Lower lobe of right lung (tissue), 2 donors: Measurements from ENCODE around the gene CTAGE4. TPM values are rescaled to one million over a fixed set of nuclear protein-coding genes. Genes with fewer than 3 reads are reported as not detected.
"Not testable (repeated sequence)": the region's sequence is repeated elsewhere in the genome, so short reads cannot be mapped to it uniquely, and the experiment has no call there.

ENCODE experiments used
- ATAC-seq, 2 donors: fragments of 200-7000 bp; cut with Tn5 transposase; one replicate each; pipeline ENCODE4 v1.9.1; 2020 to 2022; ENCODE audit warnings: mild to moderate bottlenecking in 2 of 2, moderate library complexity in 2 of 2
- DNase-seq: peaks from one replicate; pipeline ENCODE4 v3.0.0-alpha.2; 2020
- H3K27ac ChIP-seq: fragments of 200-600 bp; one replicate; pipeline ENCODE4 v1.8.0; 2022
- H3K27me3 ChIP-seq: fragments of 200-600 bp; one replicate; pipeline ENCODE4 v1.8.0; 2022; ENCODE audit warnings: low read depth
- H3K36me3 ChIP-seq: fragments of 200-600 bp; one replicate; pipeline ENCODE4 v1.8.0; 2022; ENCODE audit warnings: mild to moderate bottlenecking
- H3K4me1 ChIP-seq: fragments of 200-600 bp; one replicate; pipeline ENCODE4 v1.8.0; 2022
- H3K4me3 ChIP-seq: fragments of 200-600 bp; one replicate; pipeline ENCODE4 v1.8.0; 2022; ENCODE audit warnings: mild to moderate bottlenecking
- H3K9me3 ChIP-seq: fragments of 200-600 bp; one replicate; pipeline ENCODE4 v1.8.0; 2022
- intact Hi-C: fragments of 100-400 bp; cut with DNase I; formaldehyde crosslinking; loops from one replicate; pipeline ENCODE4 v1.11.0; 2022
- total RNA-seq: library from RNA; stranded (reverse); fragmentation: NEBNext Ultra II Directional; extraction: Animal tissue kit (Norgen Biotek cat#: 25700); gene quantifications from one replicate; pipeline ENCODE4 v1.2.1, GENCODE V29; 2021
- donor health status: DM: no; HTN: yes; CAD: no; lungs with severe emphysema.

CTAGE4 gene
- total RNA-seq, 1 donor from 2014 or later: 8.5 TPM

DNA sequence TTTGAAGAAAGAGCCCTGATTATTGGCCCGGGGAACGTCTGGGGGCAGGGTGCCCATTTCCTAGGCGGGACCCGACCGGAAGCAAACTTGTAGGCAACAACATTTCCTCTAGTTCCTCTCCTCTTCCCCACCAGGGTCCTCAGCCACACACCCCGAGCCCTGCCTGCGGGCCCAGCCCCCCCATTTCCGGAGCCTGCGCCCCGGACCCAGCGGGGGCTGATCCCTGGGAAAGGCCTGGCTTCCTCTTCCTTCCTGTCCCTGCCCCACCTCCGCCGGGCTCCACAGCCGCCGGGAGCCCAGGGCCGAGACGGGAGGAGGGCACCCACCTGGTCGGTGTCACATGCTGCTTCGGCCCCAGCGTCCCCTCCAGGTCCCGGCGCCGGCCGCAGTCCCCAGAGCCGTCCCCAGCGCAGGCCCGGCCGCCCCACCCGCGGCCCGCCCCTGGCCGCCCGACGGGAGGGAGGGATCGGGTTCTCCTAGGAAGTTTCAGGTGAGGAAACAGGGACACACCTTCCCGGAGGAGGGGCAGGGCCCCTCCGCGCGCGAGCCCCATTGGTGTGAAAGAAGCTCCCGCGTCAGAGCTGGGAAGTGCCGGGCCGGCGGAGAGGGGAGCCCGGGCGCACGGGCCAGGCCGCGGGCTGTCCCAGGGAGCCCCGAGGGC, 12.1 kb downstream of the CTAGE4 start, which contains the start of gene ARHGEF35:
TSS of gene ARHGEF35 (minus strand) at position 622 of the 661 bp plus-strand sequence. CDS start 7,450 bp downstream, outside the sequence.
- intact Hi-C loops, H3K27me3 ChIP-seq, H3K27ac ChIP-seq, H3K36me3 ChIP-seq, H3K4me1 ChIP-seq, DNase-seq, H3K9me3 ChIP-seq, H3K4me3 ChIP-seq: not testable (repeated sequence)
- ATAC-seq: peak; percentile 96 to 97

DNA sequence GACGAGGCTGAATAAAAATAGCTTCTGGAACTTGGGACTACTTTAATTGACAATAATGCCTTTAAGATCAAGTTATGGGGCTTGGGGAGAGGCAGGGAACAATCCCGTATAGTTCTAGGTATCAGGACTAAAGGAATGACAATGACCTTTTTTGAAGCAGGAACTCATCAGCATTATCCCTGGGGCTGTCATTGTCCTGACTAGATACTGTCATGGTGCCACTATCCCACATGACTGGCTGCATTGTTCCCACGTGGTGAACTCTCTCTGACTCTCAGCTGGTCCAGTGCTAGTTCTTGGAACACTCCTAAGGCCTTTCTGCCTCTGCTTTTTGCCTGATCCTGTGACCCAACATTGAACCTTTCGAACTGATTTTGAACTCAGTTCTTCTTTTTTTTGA, 15.7 kb downstream of the CTAGE4 start:
- DNase-seq, H3K27ac ChIP-seq, H3K9me3 ChIP-seq, intact Hi-C loops, H3K36me3 ChIP-seq, H3K4me3 ChIP-seq, H3K27me3 ChIP-seq, H3K4me1 ChIP-seq, ATAC-seq: not testable (repeated sequence)

DNA sequence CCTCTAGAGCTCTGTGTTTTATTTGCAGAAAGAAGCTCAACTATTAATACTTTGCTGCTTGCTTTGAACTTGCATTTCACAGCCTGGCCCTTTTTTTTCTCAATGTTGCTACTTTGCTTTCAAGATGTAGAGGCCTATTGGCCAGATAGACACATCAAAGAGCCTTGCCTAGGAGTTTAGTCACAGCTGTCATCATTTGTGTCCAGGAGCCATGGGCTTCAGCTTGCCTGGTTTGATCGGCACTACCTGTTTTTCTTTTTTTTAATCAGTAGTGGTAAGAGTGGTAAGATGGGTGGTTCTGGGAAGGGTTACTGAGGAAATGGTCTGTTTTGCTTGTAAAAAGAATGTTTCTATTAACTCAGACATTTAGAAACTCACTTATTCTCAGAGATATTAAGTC, 18.7 kb downstream of the CTAGE4 start:
- H3K4me3 ChIP-seq, intact Hi-C loops, H3K36me3 ChIP-seq, ATAC-seq, DNase-seq, H3K27ac ChIP-seq, H3K9me3 ChIP-seq, H3K27me3 ChIP-seq, H3K4me1 ChIP-seq: not testable (repeated sequence)

DNA sequence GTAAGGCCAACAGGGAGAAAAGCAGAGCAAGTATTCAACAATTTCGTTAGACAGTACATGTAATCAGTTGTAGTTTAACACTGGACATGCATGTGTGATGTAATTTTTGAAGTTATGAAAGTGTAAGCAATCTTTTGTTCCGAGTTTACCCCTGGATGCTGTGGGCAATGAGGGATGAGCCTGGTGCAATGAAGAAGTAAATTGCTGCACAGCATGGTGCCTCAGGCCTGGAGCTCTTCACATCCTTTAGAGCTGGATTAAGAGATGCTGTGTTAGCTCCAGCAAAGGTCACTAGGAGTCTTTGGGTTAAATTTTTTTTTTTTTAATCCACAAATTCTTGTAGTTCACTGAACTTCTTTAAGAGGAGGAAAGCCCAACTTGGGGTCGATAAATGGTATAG, 19.8 kb downstream of the CTAGE4 start:
- ATAC-seq: peak in 1 of 2 donors; percentile 31
- DNase-seq, H3K4me3 ChIP-seq, H3K27ac ChIP-seq, H3K36me3 ChIP-seq, H3K27me3 ChIP-seq, intact Hi-C loops, H3K9me3 ChIP-seq, H3K4me1 ChIP-seq: not testable (repeated sequence)

DNA sequence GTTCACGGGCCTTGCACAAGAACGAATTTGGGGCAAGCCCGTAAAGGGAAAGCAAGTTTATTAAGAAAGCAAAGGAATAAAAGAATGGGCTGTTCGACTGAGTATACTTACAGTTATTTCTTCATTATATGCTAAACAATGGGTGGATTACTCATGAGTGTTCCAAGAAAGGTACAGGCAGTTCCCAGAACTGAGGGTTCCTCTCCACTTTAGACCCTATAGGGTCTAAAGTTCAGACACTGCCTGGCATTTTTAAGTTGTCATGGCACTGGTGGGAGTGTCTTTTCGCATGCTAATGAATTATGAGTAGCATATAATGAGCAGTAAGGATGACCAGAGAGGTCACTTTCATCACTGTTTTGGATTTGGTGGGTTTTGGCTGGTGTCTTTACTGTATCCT, 22.0 kb downstream of the CTAGE4 start:
- ATAC-seq: peak; percentile 9 to 56

DNA sequence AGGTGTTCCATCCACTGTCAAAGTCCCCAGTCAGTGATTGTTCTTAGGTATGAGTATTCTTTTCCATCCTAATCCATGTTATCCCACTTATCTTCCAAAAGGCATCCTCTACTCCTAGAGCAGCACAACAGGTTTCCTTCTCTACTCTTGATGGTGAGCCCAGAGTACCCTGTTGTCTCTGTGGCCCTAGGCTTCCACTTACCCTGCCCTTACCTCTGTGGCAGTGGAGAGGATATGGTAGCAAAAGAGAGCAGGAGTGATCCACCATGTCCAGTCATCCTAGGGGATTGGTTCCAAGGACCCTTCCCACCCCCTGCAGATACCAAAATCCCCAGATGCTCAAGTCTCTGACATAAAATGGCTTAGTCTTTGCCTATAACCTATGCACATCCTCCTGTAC, 33.9 kb downstream of the CTAGE4 start:
- H3K4me3 ChIP-seq, H3K4me1 ChIP-seq, intact Hi-C loops, H3K36me3 ChIP-seq, DNase-seq, H3K27me3 ChIP-seq, H3K27ac ChIP-seq, H3K9me3 ChIP-seq: not testable (repeated sequence)
- peak; percentile 28 to 40 for ATAC-seq

More for the DNA sequence above, 22.0 kb downstream of the CTAGE4 start:
- H3K4me3 ChIP-seq, H3K4me1 ChIP-seq, intact Hi-C loops, H3K9me3 ChIP-seq, DNase-seq, H3K36me3 ChIP-seq, H3K27me3 ChIP-seq, H3K27ac ChIP-seq: not testable (repeated sequence)

DNA sequence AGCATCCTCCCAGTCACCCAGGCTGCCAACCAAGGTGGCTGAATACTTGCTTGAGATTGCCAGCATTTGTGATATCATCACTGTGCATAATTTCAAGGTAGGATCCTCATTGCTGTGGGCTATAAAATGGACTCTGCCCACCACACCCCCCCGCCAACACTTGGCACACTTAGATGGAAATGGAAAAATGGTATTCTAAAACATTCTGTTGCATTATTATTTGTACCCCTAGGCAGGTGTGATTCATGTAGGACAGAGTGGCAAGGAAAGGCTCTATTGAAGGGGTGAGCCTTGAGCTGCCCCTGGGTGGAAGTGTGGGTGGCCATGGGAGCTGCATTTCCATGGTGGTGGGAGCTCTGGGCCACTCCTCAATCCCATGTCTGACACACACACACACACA, 35.3 kb downstream of the CTAGE4 start:
- intact Hi-C loops, H3K27ac ChIP-seq, H3K36me3 ChIP-seq, H3K27me3 ChIP-seq, H3K9me3 ChIP-seq, H3K4me3 ChIP-seq, H3K4me1 ChIP-seq, DNase-seq: not testable (repeated sequence)
- peak in 1 of 2 donors; percentile 7 for ATAC-seq

DNA sequence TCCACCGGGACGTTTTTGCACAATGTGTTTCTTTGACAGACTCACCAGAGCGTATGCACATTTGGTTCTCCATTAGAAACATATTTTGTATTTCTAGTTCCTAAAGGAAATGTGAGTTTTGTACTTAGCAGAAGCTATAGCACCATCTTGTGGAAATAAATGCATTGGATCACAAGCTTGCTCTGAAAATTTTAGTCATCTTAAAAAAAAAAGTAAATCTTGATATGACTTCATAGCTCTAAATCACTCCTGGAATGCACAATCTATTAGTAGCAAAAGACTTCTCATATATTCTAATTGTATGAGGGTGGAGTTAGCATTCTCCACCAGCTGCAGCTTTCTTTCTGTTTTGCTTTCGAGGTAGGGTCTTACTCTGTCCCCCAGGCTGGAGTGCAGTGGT, 35.9 kb downstream of the CTAGE4 start:
- intact Hi-C loops, H3K4me3 ChIP-seq, H3K4me1 ChIP-seq, H3K27me3 ChIP-seq, DNase-seq, H3K9me3 ChIP-seq, H3K27ac ChIP-seq, H3K36me3 ChIP-seq: not testable (repeated sequence)
- ATAC-seq: peak; percentile 38 to 48

DNA sequence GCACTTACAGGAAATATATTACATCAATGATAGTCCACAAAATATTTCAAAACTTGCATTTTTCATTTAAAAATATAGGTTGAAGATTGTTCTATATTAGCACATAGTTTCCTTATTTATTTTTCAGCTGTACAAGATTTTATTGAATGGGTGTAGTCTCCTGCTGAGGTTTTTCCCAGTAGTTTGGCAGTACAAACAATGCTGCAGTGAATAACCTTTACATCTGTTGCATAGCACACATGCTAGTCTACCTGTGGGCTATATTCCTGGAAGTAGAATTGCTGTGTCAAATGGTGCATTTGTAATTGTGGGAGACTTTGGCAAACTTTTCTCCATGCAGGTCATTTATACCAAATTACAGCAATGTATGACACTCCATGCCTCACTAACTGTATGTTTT, 37.3 kb downstream of the CTAGE4 start:
- H3K27me3 ChIP-seq, intact Hi-C loops, H3K4me3 ChIP-seq, H3K36me3 ChIP-seq, DNase-seq, H3K27ac ChIP-seq, H3K4me1 ChIP-seq, H3K9me3 ChIP-seq, ATAC-seq: not testable (repeated sequence)

DNA sequence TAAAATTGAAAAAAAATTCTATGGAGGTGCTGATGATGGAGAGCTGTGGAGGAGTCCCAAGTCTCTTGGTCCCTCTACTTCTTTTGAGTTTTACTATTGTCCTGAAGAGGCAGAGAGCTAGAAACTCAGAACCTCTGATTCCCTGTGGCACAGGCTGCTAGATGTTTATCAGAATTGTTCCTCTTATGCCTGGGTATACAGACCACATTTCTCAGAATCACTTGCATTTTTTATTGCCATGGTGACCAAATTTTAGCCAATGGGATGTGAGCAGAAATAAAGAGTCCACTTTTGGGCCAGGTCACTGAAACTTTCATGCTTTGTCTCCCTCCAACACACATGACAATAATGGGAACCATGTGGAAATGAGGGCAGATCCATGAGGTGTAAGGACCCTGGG, 40.4 kb downstream of the CTAGE4 start:
- H3K9me3 ChIP-seq, H3K27me3 ChIP-seq, H3K4me1 ChIP-seq, H3K4me3 ChIP-seq, H3K27ac ChIP-seq, DNase-seq, intact Hi-C loops, H3K36me3 ChIP-seq, ATAC-seq: not testable (repeated sequence)

DNA sequence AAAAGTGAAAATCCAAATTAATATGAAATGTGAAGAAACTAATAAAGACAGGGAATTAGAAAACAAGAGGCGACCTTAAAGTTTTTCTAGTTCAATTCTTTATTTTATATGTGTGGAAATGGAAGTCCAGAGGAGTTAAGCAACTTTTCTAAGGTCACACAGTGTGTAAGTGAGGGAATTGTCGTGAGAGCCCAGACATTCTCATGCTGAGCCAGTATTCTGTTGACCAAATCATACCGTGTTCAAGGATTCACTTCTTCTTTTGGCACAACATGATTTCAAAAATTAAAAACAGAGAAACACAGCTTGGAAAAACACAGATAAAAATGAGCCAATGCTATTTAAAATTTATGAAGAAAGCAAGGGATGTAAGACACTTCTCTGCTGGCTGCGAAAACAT, 43.6 kb downstream of the CTAGE4 start:
- ATAC-seq: peak in 1 of 2 donors; percentile 63
- H3K27me3 ChIP-seq, H3K27ac ChIP-seq, DNase-seq, H3K4me3 ChIP-seq, H3K36me3 ChIP-seq, H3K9me3 ChIP-seq, H3K4me1 ChIP-seq, intact Hi-C loops: not testable (repeated sequence)

DNA sequence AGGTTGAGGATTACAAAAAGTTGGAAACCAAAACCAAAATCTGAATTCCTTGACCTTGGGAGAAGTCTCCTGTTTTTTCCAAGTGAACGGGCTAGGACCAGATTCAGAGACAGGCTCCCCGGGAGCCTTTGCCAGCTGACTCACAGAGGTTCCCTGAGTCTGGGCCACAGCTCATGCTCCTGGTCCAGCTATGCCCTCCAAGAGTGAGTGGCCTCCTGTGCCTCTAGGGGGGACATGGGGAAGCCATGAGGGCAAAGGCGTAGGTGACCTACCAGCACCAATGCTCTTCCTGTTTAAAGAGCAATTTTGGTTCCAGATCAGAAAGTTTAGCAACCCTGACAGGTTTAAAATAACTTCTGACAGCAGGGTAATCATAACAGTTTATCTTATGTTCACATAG, 45.5 kb downstream of the CTAGE4 start:
- DNase-seq: peak; percentile 35
- H3K4me1 ChIP-seq, H3K9me3 ChIP-seq, H3K27me3 ChIP-seq, intact Hi-C loops, H3K4me3 ChIP-seq, H3K27ac ChIP-seq, H3K36me3 ChIP-seq: not testable (repeated sequence)
- ATAC-seq: peak; percentile 31 to 62

DNA sequence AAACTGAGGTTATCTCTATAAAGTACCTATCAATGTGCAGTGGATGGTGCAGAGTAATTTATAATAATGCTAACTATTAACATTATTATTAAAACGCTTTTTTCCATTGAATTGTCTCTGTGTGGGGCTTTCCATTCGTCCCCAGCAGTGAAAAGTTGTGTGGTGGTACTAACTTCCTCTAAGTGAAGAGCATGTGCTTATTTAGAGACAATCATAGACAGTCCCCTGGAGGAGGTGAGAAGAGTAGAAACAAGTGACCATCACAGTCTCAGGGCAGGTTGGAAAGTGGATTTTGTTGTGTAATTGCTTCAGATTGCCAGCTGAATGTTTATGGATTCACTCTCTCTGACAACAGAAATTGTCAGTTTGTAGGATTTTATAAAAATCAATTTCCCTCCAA, 47.8 kb downstream of the CTAGE4 start:
- H3K4me1 ChIP-seq, H3K4me3 ChIP-seq, intact Hi-C loops, H3K27me3 ChIP-seq, ATAC-seq, H3K9me3 ChIP-seq, DNase-seq, H3K27ac ChIP-seq, H3K36me3 ChIP-seq: not testable (repeated sequence)

DNA sequence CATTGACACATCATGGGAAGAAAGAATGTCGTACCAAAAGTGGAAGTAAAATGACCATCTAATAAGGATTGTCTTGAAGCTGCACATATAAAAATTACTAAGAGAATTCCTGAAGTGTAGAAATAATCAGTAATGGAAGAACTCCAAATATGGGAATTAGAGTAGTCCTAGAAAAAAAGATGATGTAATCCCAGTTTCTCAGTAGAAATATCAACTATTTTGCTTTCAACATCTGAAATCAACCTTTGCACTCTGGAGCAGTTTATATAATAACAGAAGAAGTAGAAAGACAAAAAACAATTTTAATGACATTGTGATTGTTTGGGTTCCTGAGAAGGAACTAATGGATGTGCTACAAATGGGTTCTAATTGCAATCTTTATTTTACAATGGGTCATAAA, 49.8 kb downstream of the CTAGE4 start:
- H3K4me1 ChIP-seq, H3K9me3 ChIP-seq, DNase-seq, H3K4me3 ChIP-seq, H3K27me3 ChIP-seq, intact Hi-C loops, ATAC-seq, H3K27ac ChIP-seq, H3K36me3 ChIP-seq: not testable (repeated sequence)
